NT2/D1 (cell line): ENCODE data around the gene MYO3B.

Experiments used
- DNase-seq: peaks from one replicate; pipeline ENCODE4 v3.0.0-alpha.2; 2011; ENCODE audit warnings: low read depth, low spot score
- H3K27me3 ChIP-seq: 2 replicates; pipeline ENCODE4 v1.6.0; 2011; ENCODE audit warnings: mild to moderate bottlenecking; ENCODE audit not compliant: insufficient read length, insufficient read depth
- H3K36me3 ChIP-seq: 2 replicates; pipeline ENCODE4 v1.6.1; 2011; ENCODE audit warnings: mild to moderate bottlenecking, low read length, mixed read lengths; ENCODE audit not compliant: insufficient read depth, insufficient read length
- H3K4me1 ChIP-seq: 2 replicates; pipeline ENCODE4 v1.5.1; 2011; ENCODE audit not compliant: insufficient read depth, insufficient read length
- H3K4me3 ChIP-seq: 2 replicates; pipeline ENCODE4 v1.5.1; 2011; ENCODE audit warnings: low read depth; ENCODE audit not compliant: insufficient read length
- H3K9ac ChIP-seq: 2 replicates; pipeline ENCODE4 v1.6.0; 2011; ENCODE audit warnings: low read depth; ENCODE audit not compliant: insufficient read length
- H3K9me3 ChIP-seq: 2 replicates; pipeline ENCODE4 v1.5.1; 2011; ENCODE audit warnings: mild to moderate bottlenecking, low read length; ENCODE audit not compliant: insufficient read depth
- SUZ12 ChIP-seq: IDR thresholded peaks from 2 replicates; pipeline ENCODE4 v1.6.1; 2011; ENCODE audit not compliant: insufficient read length, insufficient read depth; ENCODE audit errors: extremely low read depth
- YY1 ChIP-seq: IDR thresholded peaks from 2 replicates; pipeline ENCODE4 v1.6.1; 2011; ENCODE audit not compliant: insufficient read length, insufficient read depth
- ZNF274 ChIP-seq: IDR thresholded peaks from 2 replicates; pipeline ENCODE4 v1.6.1; 2011; ENCODE audit warnings: mild to moderate bottlenecking, low read depth, low read length

The MYO3B gene

DNA sequence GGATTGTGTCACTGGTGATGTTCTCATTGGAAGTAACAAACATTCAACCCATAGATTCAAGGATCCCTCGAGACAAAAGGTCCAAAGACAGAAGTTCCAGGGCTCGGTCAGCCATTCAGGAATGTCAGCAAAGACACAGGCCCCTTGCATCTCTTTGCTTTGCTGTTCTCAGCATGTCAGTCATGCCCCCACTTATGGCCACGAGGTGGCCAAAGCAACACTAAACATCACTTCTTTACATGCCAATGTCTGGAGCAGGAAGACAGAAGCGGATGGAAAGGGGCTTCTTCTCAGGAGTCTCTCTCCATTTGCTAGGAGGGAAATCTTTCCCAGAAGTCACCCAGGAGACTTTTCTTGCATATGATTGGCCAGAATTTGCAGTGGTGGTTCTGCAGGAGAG is 345.6 kb downstream of the MYO3B start:
- no peak for DNase-seq
- no peaks in the 10 kb centered on the region for H3K36me3 ChIP-seq
- H3K27me3 ChIP-seq = no peaks in the 10 kb centered on the region
- H3K9ac ChIP-seq = no peak overlapping the region
- H3K4me1 ChIP-seq = peaks cover 8% of the 10 kb centered on the region
- no peak overlapping the region for H3K4me3 ChIP-seq
- no peak for TF ChIP-seq YY1
- no peak for TF ChIP-seq SUZ12
- TF ChIP-seq ZNF274 = no peak
- 0 out of 2 replicates have a peak, but pooled peaks cover 3% of the 10 kb centered on the region for H3K9me3 ChIP-seq

DNA sequence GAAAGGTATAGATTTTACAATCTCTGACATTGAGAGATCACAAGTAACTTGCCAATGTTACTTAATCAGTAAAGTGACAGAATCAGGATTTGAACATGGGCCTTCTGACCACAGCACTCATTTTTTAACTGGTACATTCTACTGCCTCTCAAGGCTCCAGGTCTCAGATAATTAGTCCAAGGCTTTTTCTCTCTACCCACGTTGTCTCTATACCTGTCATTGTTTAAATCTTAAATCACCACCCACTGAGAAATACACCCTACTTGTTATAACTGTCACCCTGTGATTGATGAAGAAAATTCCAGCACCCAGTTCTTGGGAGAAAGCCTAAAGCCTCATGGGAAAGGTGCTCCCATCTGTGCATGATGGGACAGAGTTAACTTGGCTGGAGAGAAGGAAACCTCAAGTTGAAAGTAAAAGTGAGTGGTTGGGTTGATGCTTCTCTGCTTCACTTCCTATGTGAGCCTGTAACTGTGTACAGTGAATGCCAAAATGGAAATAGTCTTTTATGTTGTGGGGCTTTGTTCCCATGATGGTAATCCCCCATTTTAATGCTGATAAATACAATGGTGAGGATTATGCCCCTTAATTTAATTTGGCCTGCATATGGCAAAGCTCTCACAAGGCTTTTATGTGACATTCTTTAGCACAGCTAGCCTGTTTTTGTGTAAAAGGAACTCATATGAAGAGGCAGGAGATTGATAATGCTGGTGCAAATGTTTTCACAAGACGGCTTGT is 347.1 kb downstream of the MYO3B start:
- Histone ChIP-seq H3K9me3 (0 out of 2 replicates have a peak, but pooled peaks cover 3% of the 10 kb centered on the region), H3K9ac (no peak overlapping the region), H3K27me3 (no peaks in the 10 kb centered on the region), H3K36me3 (no peaks in the 10 kb centered on the region), H3K4me1 (peaks cover 8% of the 10 kb centered on the region), H3K4me3 (no peak overlapping the region)
- no peak for DNase-seq
- TF ChIP-seq YY1 (no peak), SUZ12 (no peak), ZNF274 (no peak)

DNA sequence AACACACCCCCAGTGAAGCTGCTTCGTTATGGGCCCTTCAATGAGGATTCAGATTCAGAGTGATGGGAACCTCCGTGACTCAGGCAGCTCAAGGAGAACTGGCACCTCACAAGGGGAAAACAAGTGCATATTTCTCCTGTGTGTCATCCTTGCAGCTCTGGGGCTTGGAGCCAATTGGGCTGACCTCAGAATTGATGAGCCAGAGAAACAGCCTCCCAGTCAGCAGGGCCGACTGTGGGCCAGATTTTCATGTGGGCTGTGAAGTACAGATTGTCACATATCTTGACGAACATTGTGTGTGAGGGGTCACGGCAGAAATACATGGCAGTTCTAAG is 347.6 kb downstream of the MYO3B start:
- peak; percentile 68 for DNase-seq
- Histone ChIP-seq H3K36me3 (no peaks in the 10 kb centered on the region), H3K9me3 (0 out of 2 replicates have a peak, but pooled peaks cover 3% of the 10 kb centered on the region), H3K4me1 (peaks cover 8% of the 10 kb centered on the region), H3K4me3 (no peak overlapping the region), H3K27me3 (no peaks in the 10 kb centered on the region), H3K9ac (no peak overlapping the region)
- no peak for TF ChIP-seq YY1
- no peak for TF ChIP-seq ZNF274
- TF ChIP-seq SUZ12 = no peak

DNA sequence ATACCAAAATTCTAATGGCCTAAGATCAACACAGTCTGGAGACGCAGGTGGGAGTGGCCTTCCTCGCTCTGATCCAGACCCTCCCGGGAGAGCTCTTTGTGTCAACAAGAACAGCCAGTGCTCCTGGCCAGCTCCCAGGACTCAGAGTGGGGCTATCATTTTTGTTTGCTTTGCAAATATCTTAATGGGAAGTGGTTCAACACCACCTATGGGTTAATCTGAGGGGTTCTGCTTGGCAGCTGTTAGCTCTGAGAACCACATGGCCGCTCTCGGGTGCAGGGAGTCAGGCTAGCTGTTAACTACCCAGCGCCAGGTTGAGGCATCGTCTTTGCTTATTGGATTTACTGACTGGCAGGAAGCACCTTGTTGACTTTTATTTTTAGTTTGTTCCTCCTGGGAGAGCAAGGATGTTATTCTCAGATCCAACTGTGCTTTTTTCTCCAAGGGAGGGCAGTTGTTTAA is 352.4 kb downstream of the MYO3B start:
- 0 out of 2 replicates have a peak, but pooled peaks cover 3% of the 10 kb centered on the region for H3K9me3 ChIP-seq
- H3K36me3 ChIP-seq = no peaks in the 10 kb centered on the region
- no peak overlapping the region for H3K9ac ChIP-seq
- TF ChIP-seq YY1 (no peak), ZNF274 (no peak)
- no peak overlapping the region for H3K4me3 ChIP-seq
- no peaks in the 10 kb centered on the region for H3K27me3 ChIP-seq
- peaks cover 3% of the 10 kb centered on the region for H3K4me1 ChIP-seq
- DNase-seq = peak; percentile 30

DNA sequence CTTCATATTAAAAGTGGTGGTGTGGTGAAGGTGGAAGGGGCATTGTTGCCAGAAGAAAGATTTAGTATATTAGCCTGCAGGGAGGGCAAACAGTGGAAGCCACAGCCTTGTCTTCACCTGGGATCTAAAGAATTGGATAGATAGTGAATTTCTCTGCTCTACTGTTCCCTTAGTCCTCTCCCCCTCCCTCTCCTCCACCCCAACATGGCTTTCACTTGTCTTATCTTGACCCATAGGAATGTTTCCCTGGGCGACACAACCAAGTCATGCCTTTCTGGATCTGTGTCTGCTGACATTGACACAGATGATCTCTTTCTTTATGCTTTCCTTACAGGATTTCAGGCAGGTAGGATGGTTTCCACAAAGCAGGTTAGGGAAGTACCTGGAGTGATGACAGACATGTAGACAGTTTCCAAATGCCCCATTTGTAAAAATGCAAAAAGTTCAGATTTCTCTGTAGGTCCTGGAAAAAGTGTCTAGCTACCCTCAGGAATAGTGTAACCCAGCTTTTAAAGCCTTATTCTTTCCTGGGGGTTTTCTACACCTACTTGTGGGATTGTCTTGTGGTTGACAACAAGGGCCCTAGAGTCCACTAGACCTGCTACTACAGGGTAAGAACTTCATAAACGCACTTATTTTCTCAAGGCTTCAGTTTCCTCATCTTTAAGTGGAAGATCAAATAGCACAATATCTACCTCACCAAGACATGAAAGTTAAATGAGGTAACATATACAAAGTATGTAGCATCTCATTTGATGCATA is 353.0 kb downstream of the MYO3B start:
- H3K4me3 ChIP-seq = no peak overlapping the region
- no peak for TF ChIP-seq ZNF274
- TF ChIP-seq SUZ12 = no peak
- TF ChIP-seq YY1 = no peak
- H3K4me1 ChIP-seq = no peaks in the 10 kb centered on the region
- no peak for DNase-seq
- no peaks in the 10 kb centered on the region for H3K27me3 ChIP-seq
- H3K36me3 ChIP-seq = no peaks in the 10 kb centered on the region
- H3K9me3 ChIP-seq = 0 out of 2 replicates have a peak, but pooled peaks cover 3% of the 10 kb centered on the region
- no peak overlapping the region for H3K9ac ChIP-seq

DNA sequence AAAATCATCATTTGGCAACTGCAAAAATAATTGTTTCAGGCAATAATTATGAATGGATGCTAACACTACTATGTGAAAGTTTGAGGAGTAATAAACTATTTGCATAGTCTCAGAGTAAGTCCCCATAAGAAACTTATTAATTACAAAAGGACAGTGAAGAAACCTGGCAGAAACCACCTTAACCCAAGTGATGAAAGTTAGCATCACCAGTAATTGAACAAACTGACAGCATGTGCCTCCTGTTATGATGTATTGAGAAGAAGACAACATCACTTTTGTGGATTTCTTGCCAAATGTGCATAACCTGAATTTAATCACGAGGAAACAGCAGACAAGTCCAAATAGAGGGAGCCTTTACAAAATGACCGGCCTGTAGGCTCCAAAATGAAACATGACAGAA is 353.9 kb downstream of the MYO3B start:
- DNase-seq = no peak
- Histone ChIP-seq H3K4me1 (no peaks in the 10 kb centered on the region), H3K4me3 (no peak overlapping the region), H3K36me3 (no peaks in the 10 kb centered on the region), H3K9me3 (0 out of 2 replicates have a peak, but pooled peaks cover 3% of the 10 kb centered on the region), H3K9ac (no peak overlapping the region), H3K27me3 (no peaks in the 10 kb centered on the region)
- TF ChIP-seq YY1 (no peak), ZNF274 (no peak), SUZ12 (no peak)

DNA sequence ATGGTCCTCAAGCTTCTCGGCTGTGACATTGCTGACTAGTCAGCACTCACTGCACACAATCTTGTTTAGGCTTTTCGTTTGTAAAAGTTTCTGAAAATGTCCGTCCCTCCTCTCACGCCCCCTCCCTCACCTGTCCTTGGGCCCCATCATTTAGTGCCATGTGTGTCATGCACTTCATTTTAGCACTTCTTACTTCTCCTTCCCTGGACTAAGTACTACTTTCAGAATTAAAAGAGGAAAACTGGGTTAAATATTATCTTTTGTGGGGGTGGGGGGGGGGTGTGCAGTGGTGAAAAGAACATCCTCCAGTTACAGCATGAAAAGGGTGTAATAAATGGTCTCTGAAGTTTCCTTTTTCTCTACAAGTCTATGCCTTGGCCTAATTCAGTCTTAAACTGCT is 355.2 kb downstream of the MYO3B start:
- no peaks in the 10 kb centered on the region for H3K4me1 ChIP-seq
- H3K27me3 ChIP-seq = no peaks in the 10 kb centered on the region
- no peak for DNase-seq
- H3K9me3 ChIP-seq = no peaks in the 10 kb centered on the region
- TF ChIP-seq SUZ12 = no peak
- no peak for TF ChIP-seq YY1
- no peak for TF ChIP-seq ZNF274
- no peak overlapping the region for H3K9ac ChIP-seq
- no peaks in the 10 kb centered on the region for H3K36me3 ChIP-seq
- no peak overlapping the region for H3K4me3 ChIP-seq
